Raji (cell line): ENCODE data around the gene SLC44A4.

Source experiments
- POLR2A ChIP-seq: IDR thresholded peaks from 2 replicates; pipeline ENCODE4 v1.6.1; 2011; ENCODE audit warnings: low read depth, low read length, control low read depth; ENCODE audit not compliant: insufficient read depth

SLC44A4 gene

GRCh38 chr6:31905041-31905440, 26.2 kb upstream of the SLC44A4 start:
- TF ChIP-seq POLR2A: no peak

GRCh38 chr6:31903957-31904356, 25.2 kb upstream of the SLC44A4 start:
- no peak for TF ChIP-seq POLR2A

DNA sequence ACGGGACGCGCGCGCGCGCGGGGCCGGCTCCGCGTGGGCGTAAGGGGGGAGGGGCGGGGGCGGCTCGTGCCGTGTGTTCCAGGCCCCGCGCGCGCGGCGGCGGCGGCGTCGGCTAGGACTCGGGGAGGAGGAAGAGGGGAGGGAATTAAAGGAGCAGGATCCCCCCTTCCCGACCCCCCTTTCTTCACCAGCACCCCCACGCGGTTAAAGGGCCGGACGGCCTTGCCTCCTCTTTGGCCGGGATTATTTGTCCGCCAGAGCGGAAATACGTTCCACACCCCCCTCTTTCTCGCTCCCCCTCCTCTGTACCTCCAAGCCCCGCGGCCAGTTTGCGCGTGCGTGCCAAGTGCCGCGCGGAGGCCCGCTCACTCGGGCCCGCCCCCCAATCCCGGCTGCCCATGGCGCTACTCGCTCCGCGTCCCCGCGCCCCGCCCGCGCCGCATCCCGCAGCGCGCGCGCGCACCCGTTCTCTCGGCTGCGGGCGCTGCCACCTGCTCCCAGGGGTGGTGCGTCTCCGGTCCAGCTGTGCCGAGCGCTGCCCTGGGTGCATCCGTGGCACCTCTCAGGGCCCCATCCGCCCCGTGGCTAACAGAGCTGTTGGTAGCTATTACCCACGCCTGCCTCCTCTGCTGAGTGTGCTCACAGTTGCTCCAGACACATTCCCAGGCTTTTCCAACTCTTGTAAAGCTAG, 23.3 kb upstream of the SLC44A4 start, which contains the start of gene ZBTB12:
Gene ZBTB12 (minus strand): TSS at position 134 of the 691 bp plus-strand sequence. CDS start 781 bp downstream, outside the sequence.
- TF ChIP-seq POLR2A: peak; percentile 66

DNA sequence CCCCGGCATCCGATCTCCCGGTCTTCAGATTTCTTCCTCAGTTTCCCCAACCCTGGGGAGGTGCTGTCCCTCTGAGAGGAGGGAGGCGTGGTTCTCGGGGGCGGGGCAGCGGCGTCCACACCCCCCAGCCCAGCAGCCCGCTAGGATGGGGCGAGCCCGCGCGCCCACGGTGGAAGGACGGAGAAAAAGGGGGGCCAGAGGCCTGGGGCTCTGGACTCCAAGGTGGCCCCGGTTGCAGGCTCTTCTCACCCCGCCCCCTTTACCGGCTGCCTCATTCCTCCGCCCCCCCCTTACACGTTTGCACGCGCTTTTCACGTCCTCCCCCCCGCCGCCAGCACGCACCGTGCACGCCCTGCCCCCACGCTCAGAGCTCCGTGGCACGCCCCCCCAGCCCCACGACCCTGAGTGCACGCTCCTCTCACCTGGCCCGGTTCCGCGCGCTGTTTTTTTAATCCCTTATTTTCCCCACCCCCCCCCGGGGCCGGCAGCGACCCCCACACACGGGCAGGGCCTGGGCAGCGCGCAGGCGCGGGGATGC, 22.7 kb upstream of the SLC44A4 start:
- TF ChIP-seq POLR2A: 0 out of 2 replicates have a peak, but pooled peaks have one; percentile 13

GRCh38 chr6:31900917-31901414, 22.2 kb upstream of the SLC44A4 start:
- 0 out of 2 replicates have a peak, but pooled peaks have one; percentile 15 for TF ChIP-seq POLR2A

DNA sequence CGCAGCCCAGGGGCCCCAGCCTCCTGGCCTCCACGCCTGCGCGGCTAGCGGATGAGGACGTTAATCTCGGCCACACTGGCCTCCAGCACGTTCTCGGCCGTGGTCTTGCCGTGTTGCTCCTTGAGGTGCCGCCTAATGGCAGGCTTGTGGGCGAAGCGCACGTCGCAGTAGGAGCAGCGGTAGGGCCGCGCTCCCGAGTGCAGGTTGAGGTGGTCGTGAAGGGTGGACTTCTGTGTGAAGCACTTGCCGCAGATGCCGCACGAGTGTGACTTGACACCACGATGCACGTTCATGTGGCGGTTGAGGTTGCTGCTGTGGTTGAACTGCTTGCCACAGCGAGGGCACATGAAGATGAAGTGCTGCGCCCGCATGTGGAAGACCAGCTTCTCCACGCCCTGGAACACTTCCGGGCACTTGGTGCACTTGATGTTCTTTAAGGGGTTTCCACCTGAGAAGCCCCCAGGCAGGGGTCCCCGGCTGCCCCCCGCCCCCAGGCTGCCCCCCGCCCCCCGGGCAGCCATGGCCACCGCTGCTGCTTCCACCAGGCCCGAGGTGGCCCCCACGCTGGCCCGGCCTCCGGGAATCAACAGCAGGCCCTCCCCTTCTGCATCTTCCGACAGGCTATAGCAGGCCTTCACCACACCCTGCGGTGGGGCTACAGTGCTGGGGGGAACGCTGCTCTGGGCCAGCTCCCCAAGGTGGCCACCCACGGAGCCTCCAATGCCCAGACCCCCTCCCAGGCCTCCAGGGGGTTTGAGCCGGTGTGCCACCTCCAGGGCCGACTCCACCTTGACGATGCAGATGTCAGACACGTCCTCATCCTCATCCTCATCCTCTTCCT, 21.3 kb upstream of the SLC44A4 start:
- TF ChIP-seq POLR2A: no peak

DNA sequence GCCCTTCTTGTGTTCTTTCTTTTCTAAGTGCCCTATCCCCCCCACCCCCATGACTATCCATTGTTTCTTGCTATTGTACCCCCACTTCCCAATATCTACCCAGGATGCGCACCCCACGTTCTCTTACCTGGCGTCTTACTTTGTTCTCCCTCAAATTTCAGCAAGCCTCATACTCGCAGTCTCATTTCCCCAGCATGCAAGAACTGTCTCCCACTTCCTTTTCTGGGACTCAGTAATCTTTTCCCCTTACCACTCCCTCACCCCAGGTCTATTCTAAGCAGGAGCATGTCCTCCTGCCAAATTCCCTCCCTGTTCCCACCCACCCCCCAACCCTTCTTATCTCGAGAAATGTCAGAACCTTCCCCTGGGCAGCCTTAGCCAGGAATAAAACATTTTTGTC, 20.4 kb upstream of the SLC44A4 start:
- TF ChIP-seq POLR2A: no peak

- TF ChIP-seq POLR2A: peak; percentile 31; the same call in 1 of the 2 replicates
Observed at GRCh38 chr6:31898383-31899011, 19.7 kb upstream of the SLC44A4 start.

DNA sequence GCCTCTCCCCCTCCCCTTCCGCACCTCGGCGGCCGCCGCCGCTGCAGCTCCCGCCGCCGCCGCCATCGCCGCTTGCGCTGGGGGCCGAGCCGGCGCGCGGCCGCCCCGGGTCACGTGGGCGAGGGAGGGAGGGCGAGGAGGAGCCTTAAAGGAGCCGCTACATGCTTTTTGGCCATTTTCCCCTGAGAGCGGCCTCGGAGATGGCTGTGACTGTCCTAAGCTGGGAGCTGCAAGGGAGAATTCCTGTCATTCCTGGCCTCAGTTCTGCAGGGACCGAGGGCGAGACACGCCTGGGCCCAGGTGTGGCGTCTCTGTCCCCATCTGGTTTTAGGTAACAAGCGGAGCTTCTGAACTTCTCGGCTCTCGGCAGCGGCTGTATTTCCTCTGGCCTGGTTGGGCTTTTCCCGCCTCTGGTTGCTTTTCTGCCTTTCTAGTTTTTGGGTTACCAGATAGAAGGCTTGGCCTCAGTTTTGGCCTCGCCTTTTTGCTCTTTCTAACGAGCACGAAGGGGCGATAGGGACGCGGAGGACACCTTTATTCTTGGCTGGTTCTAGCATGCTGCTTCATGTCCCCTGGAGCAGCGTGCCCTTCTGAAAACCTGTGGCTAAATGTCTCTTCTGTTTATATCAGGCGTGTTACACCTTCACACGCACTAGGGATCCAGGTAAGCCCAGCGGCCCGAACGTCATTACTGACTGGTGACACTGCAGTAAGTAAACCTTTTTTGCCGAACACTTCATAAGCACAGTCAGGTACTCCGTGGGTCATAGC, 19.0 kb upstream of the SLC44A4 start, which contains the start of gene EHMT2:
Gene EHMT2 (minus strand): TSS at position 87 of the 771 bp plus-strand sequence. CDS start 21 bp downstream, at position 66.
- TF ChIP-seq POLR2A: peak; percentile 75

- TF ChIP-seq POLR2A: no peak
Observed at GRCh38 chr6:31896856-31897611, 18.2 kb upstream of the SLC44A4 start.

DNA sequence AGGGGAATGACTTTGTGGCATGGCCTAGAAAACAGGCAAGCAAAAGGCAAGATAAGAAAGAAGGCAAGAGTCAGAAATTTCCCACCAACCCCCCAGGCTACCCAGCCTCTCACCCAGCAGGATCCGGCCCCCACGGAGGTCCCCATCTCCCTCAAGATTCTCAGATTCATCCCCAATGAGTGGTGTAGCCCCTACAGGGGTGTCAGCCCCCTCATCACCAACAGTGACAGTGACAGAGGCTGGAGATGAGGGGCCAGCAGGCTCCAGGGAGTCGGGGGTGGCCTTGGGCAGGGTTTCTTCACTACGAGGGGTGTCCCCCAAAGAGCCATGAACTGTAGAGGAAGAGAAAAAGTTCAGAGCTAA, 17.7 kb upstream of the SLC44A4 start:
- TF ChIP-seq POLR2A: no peak

GRCh38 chr6:31892821-31893220, 14.0 kb upstream of the SLC44A4 start:
- TF ChIP-seq POLR2A: no peak

DNA sequence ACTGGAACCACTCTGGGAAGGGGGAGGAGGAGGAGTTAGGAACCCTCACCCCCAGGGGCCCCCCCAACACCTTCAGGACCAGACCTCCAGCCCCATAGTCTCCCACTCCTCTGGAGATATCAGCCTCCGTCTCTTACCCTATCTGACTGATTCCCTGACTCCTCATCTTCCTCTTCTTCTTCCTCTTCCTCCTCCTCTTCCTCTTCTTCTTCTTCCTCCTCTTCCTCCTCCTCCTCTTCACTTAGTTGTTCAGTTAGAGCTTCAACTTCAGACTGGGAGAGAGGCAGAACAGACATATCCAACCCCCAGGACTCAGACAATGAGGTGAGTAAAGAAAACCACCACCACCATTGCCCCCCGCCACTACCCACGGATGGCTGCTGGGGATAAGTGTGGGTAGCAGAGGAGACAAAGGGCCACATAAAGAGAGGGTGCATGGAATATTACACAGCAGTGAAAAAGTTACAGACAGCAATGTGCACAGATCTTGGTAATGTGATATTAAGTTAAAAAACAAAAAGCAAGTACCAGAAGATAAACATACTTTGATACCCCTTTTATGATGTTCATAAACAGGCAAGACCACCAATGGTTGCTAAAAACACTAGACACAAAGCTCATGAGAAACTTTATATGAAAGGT, 10.7 kb upstream of the SLC44A4 start:
- no peak for TF ChIP-seq POLR2A
